GM06990 (cell line): Measurements from ENCODE around the gene ATP5F1D.

Source experiments
- DNase-seq: peaks from one replicate; pipeline ENCODE4 v3.0.0-alpha.2; 2011; ENCODE audit not compliant: insufficient read length; ENCODE audit errors: extremely low read depth
- H3K27me3 ChIP-seq: replicated peaks from 2 replicates; pipeline ENCODE4 v1.6.0; 2011; ENCODE audit warnings: low read length; ENCODE audit not compliant: control insufficient read depth, insufficient read depth
- H3K36me3 ChIP-seq: 2 replicates; pipeline ENCODE4 v1.5.1; 2011; ENCODE audit warnings: low read length; ENCODE audit not compliant: control insufficient read depth, insufficient read depth
- H3K4me3 ChIP-seq: replicated peaks from 2 replicates; pipeline ENCODE4 v1.5.1; 2011; ENCODE audit warnings: low read depth, mild to moderate bottlenecking, control low read depth, low read length
- TF ChIP-seq, protein P1 (sequence below): IDR thresholded peaks from 2 replicates; pipeline ENCODE4 v1.5.1; 2011; ENCODE audit warnings: low read length, control low read depth, mild to moderate bottlenecking, inconsistent platforms; ENCODE audit not compliant: insufficient read depth, poor library complexity, severe bottlenecking

The ATP5F1D gene

DNA sequence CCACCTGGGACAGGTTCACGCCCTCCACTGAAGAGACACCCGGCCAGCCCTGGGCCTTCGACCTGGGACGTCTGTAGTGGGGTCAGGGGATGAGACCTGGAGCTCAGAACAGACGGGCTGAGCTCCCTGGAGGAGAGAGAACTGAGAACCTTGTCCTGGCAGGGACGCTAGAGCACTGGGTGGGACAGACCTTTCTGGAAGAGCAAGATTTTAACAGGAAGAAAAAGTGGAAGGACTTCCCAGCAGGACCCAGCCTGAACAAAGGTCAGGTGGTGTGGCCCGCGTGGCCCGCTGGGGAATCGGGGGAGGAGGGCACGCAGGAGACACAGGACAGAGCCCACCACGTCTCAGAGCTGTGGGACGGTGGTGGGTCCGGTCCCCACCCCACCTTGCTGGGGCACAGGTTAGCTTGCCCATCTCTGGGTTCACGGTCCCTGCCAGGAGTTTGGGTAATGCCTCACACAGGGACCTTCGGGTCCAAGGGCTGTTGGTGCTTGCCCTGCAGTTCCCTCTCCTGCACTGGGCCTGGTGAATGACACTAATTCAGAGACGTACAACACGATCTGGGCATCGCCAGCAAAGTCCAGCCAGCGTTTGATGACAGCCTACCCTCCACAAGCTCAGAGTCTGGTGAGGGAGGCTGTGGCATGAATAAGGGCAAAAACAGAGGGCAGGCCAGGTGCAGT, 42.9 kb downstream of the ATP5F1D start:
- no peaks in the 10 kb centered on the region; the same call in 1 of the 2 replicates for H3K27me3 ChIP-seq

DNA sequence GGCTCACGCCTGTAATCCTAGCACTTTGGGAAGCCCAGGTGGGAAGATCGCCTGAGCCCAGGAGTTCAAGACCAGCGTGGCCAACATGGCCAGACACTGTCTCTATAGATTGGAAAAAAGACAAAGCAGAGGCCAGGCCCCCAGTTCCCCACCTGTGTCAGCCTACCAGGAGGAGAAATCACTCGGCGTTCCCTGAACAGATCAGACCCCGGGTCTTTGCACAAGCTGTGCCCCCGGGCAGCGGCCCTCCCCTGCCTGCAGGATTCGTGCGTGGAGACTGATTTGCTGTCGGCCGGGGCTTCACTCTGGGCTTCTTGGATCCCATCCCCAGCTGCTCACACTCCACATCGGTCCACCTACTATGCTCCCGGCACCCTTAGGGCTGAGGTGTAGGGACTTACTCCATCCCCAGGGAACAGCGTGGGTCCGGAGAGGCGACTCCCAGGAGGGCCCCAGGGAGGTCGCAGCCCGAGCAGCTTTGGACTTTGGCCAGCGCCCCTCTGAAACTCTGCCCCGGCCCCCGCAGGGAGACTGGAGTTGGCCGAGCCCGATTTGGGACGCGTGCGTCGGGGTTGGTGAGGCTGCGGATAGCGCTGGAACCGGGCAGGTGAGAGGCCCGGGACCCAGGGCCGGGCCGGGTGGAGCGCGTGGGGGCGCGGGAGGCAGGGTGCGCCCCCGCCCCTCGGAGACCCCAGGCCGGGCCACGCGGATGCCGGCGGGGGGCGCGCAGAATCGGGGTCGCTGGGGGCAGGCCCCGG, 43.6 kb downstream of the ATP5F1D start:
- H3K36me3 ChIP-seq = no peaks in the 10 kb centered on the region
- DNase-seq = no peak
- H3K4me3 ChIP-seq = no peak overlapping the region
- TF ChIP-seq, protein P1, sequence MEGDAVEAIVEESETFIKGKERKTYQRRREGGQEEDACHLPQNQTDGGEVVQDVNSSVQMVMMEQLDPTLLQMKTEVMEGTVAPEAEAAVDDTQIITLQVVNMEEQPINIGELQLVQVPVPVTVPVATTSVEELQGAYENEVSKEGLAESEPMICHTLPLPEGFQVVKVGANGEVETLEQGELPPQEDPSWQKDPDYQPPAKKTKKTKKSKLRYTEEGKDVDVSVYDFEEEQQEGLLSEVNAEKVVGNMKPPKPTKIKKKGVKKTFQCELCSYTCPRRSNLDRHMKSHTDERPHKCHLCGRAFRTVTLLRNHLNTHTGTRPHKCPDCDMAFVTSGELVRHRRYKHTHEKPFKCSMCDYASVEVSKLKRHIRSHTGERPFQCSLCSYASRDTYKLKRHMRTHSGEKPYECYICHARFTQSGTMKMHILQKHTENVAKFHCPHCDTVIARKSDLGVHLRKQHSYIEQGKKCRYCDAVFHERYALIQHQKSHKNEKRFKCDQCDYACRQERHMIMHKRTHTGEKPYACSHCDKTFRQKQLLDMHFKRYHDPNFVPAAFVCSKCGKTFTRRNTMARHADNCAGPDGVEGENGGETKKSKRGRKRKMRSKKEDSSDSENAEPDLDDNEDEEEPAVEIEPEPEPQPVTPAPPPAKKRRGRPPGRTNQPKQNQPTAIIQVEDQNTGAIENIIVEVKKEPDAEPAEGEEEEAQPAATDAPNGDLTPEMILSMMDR = no peak
- H3K27me3 ChIP-seq = no peaks in the 10 kb centered on the region; the same call in none of the 2 replicates

More for the DNA sequence above, 42.9 kb downstream of the ATP5F1D start:
- Histone ChIP-seq H3K4me3 (no peak overlapping the region), H3K36me3 (no peaks in the 10 kb centered on the region)
- no peak for DNase-seq
- TF ChIP-seq, protein P1 = no peak

DNA sequence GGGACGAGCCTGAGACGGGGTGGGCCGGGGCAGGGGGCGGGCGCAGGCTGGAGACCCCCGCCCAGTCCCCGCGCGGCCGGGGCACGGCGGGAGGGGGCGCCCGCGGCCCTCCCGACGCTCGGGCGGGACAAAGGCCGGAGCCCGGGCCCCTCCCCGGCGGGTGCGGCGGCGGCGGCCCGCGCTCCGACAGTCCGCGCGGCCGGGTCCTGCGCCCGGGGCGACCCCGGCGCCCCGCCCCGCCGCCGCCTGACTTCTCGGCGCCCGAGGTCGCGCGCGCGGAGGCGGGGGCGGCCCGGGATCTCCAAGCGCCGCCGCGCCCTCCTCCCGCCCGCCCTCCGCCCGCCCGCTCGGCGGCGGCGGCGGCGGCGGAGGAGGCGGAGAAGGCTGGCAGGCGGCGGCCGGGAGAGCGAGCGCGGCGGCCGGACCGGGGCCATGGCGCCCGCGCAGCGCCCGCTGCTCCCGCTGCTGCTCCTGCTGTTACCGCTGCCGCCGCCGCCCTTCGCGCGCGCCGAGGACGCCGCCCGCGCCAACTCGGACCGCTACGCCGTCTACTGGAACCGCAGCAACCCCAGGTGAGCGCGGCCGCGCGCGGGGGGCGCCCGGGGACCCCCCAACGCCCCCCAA, 44.3 kb downstream of the ATP5F1D start, which contains the start of gene EFNA2:
Gene EFNA2 (plus strand): TSS at position 137 of the 624 bp plus-strand sequence. CDS start 296 bp downstream, at position 433.
- Histone ChIP-seq H3K27me3 (no peaks in the 10 kb centered on the region; the same call in none of the 2 replicates), H3K4me3 (no peak within 1 kb of the TSS), H3K36me3 (no peaks in the 10 kb centered on the region)
- DNase-seq = no peak
- TF ChIP-seq, protein P1 = no peak

DNA sequence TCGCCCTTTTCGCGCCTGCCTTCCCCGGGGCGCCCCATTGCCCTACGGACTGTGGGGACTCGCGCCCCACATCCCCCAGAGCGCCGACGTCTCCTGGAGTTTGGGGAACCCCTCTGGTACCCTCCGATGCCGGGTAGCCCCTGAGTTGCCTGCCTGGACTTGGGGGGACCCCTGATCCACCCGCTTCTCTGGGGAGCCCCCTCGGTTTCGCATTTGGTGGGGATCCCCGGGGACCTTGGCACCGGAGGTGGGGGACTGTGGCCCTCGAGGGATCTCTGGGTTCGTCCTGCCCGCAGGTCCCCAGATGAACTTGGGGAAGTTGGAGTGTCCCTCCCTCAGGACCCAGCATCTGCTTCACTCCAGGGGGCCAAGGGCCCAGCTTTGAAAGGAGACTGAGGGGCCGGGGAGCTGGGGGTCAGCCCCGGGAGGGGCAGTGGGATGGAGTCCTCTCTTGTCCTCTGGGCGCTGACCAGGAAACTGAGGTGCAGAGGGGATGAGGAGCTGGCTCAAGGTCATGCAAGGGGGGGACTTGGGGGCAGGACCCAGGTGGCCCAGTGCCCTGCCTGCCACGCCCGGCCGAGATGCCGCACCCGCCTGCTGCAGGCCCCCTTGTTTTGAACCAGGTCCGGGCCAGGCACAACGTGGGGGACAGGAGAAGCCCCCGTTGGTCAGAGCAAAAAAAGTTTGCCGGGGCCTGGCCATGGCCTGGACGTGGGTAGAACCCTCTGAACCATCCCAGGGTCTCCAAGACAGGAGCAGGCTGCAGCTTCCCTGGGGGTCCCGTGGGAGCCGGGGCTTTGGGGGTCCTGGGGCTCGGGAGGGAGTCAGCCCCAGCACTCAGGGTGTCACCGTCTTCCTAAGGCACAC, 45.2 kb downstream of the ATP5F1D start:
- no peaks in the 10 kb centered on the region; the same call in none of the 2 replicates for H3K27me3 ChIP-seq
- H3K4me3 ChIP-seq = no peak overlapping the region
- TF ChIP-seq, protein P1 = no peak
- DNase-seq = no peak
- no peaks in the 10 kb centered on the region for H3K36me3 ChIP-seq
